Caco-2 (cell line): ENCODE measurements around the gene COPS7A. TPM values are rescaled to one million over a fixed set of nuclear protein-coding genes. Genes with fewer than 3 reads are reported as not detected.
"Not testable (repeated sequence)": the region's sequence is repeated elsewhere in the genome, so short reads cannot be mapped to it uniquely, and the experiment has no call there.

ENCODE experiments used
- BruUV-seq: library from RNA; stranded (reverse); fragments of 400-500 nt; replicated peaks from 2 replicates; lab custom pipeline; 2021; lab: Mats Ljungman, UMichigan
- CTCF ChIA-PET: fragments of 300-600 bp; sonication (Branson Sonifier 250); formaldehyde crosslinking; loops from one replicate; lab custom pipeline; 2022; ENCODE audit warnings: antibody characterized with exemption; lab: Charles Lee
- POLR2A ChIA-PET: fragments of 300-600 bp; sonication (Branson Sonifier 250); formaldehyde crosslinking; loops from one replicate; lab custom pipeline; 2022; ENCODE audit warnings: antibody characterized with exemption; lab: Charles Lee
- DNase-seq, 2 experiments: peaks; one replicate each; pipeline versions ENCODE4 v3.0.0 to v3.0.0-alpha.2; 2020 to 2022
- H3K27me3 ChIP-seq: replicated peaks from 2 replicates; pipeline ENCODE4 v1.6.0; 2011; ENCODE audit warnings: low read length; ENCODE audit not compliant: control insufficient read depth, insufficient read depth
- H3K36me3 ChIP-seq: 2 replicates; pipeline ENCODE4 v1.5.1; 2011; ENCODE audit warnings: low read length; ENCODE audit not compliant: control insufficient read depth, insufficient read depth
- H3K4me1 ChIP-seq: fragments of 250-450 bp; sonication (Bioruptor Pico); 2 replicates; pipeline ENCODE4 v1.5.1; 2020; ENCODE audit warnings: mild to moderate bottlenecking
- H3K4me3 ChIP-seq: 2 replicates; pipeline ENCODE4 v1.5.1; 2011; ENCODE audit warnings: low read depth, mild to moderate bottlenecking, control low read depth, low read length
- H3K9me3 ChIP-seq: fragments of 250-450 bp; sonication (Bioruptor Pico); 2 replicates; pipeline ENCODE4 v1.5.1; 2020; ENCODE audit warnings: mild to moderate bottlenecking, moderate library complexity
- H3K27ac Mint-ChIP-seq: one replicate; pipeline ENCODE4 v1.8.0; 2022; ENCODE audit warnings: mixed read lengths; ENCODE audit not compliant: unreplicated experiment
- H3K27me3 Mint-ChIP-seq: one replicate; pipeline ENCODE4 v1.8.0; 2022; ENCODE audit warnings: mixed read lengths; ENCODE audit not compliant: insufficient read depth, unreplicated experiment
- H3K36me3 Mint-ChIP-seq: one replicate; pipeline ENCODE4 v1.8.0; 2022; ENCODE audit warnings: mild to moderate bottlenecking, mixed read lengths; ENCODE audit not compliant: insufficient read depth, unreplicated experiment
- H3K4me1 Mint-ChIP-seq: one replicate; pipeline ENCODE4 v1.8.0; 2022; ENCODE audit warnings: low read depth, mixed read lengths; ENCODE audit not compliant: unreplicated experiment
- H3K4me3 Mint-ChIP-seq: one replicate; pipeline ENCODE4 v1.8.0; 2022; ENCODE audit warnings: mild to moderate bottlenecking, moderate library complexity, mixed read lengths; ENCODE audit not compliant: unreplicated experiment
- H3K9me3 Mint-ChIP-seq: one replicate; pipeline ENCODE4 v1.8.0; 2022; ENCODE audit warnings: mixed read lengths; ENCODE audit not compliant: unreplicated experiment
- intact Hi-C: fragments of 100-400 bp; cut with micrococcal nuclease; formaldehyde crosslinking; loops from one replicate; pipeline ENCODE4 v1.10.0; 2022; ENCODE audit not compliant: unreplicated experiment
- total RNA-seq: library from RNA; stranded (reverse); gene quantifications from 2 replicates; pipeline ENCODE4 v1.2.3, GENCODE V29; 2022
- TF ChIP-seq, protein P1 (sequence below), 2 experiments: fragments of 200-600 bp in 1 of 2; IDR thresholded peaks; 1 replicate in 1 of 2; 2 replicates in 1 of 2; pipeline versions ENCODE4 v1.5.1 to v1.8.0; 2011 to 2022; ENCODE audit warnings: antibody characterized with exemption in 1 of 2, control low read depth in 1 of 2, inconsistent platforms in 1 of 2, low read depth in 1 of 2, low read length in 1 of 2, mild to moderate bottlenecking in 1 of 2, moderate library complexity in 1 of 2; ENCODE audit not compliant: insufficient read depth in 1 of 2, severe bottlenecking in 1 of 2, unreplicated experiment in 1 of 2

COPS7A gene
- total RNA-seq, 1 experiment from 2014 or later = 56.8 TPM

DNA sequence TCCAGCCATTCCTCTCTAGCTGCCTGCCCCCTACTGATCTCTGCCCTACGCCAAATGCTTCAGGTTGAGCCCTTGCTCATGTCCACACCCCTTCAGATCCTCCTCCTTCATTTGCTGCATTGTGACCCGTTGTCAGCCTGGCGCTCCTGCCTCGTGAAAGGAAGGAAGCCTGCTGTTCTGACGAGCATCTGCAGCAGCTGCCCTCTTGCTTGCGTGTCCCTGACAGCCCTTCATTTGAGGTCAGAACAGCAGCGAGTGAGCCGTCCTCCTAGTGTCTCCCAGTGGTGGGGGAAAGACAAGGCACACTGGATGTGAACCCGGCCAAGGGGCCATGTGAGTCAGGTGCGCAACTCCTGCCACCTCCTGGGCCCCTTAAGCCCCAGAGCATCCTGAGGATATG lies 20.2 kb upstream of the COPS7A start:
- no peaks in the 10 kb centered on the region for H3K9me3 Mint-ChIP-seq
- H3K4me3 ChIP-seq = no peak overlapping the region
- peaks cover 8% of the 10 kb centered on the region for H3K36me3 Mint-ChIP-seq
- no peaks in the 10 kb centered on the region for H3K9me3 ChIP-seq
- H3K4me1 ChIP-seq = peaks cover 5% of the 10 kb centered on the region
- POLR2A ChIA-PET = no interaction called here
- peaks cover 10% of the 10 kb centered on the region for H3K4me1 Mint-ChIP-seq
- peak; percentile 70 to 77 for DNase-seq
- intact Hi-C loops = no loop called here
- no TSS peak for BruUV-seq
- no peak overlapping the region for H3K4me3 Mint-ChIP-seq
- CTCF ChIA-PET = interaction anchor here (1.6 kb wide), 1 partner anchor 15 kb away, joined by 6 read pairs; the partner anchor contains the start of gene ZNF384
- TF ChIP-seq, protein P1, sequence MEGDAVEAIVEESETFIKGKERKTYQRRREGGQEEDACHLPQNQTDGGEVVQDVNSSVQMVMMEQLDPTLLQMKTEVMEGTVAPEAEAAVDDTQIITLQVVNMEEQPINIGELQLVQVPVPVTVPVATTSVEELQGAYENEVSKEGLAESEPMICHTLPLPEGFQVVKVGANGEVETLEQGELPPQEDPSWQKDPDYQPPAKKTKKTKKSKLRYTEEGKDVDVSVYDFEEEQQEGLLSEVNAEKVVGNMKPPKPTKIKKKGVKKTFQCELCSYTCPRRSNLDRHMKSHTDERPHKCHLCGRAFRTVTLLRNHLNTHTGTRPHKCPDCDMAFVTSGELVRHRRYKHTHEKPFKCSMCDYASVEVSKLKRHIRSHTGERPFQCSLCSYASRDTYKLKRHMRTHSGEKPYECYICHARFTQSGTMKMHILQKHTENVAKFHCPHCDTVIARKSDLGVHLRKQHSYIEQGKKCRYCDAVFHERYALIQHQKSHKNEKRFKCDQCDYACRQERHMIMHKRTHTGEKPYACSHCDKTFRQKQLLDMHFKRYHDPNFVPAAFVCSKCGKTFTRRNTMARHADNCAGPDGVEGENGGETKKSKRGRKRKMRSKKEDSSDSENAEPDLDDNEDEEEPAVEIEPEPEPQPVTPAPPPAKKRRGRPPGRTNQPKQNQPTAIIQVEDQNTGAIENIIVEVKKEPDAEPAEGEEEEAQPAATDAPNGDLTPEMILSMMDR (IDR thresholded peaks at IDR 0.05; ENCODE audit: insufficient read depth in 1 of 2, low read depth in 1 of 2, low read length in 1 of 2, severe bottlenecking in 1 of 2, unreplicated experiment in 1 of 2) = peak; percentile 10 to 38
- H3K36me3 ChIP-seq = no peaks in the 10 kb centered on the region
- H3K27me3 ChIP-seq = peaks cover 5% of the 10 kb centered on the region
- peaks cover 36% of the 10 kb centered on the region for H3K27me3 Mint-ChIP-seq
- H3K27ac Mint-ChIP-seq = no peak overlapping the region

DNA sequence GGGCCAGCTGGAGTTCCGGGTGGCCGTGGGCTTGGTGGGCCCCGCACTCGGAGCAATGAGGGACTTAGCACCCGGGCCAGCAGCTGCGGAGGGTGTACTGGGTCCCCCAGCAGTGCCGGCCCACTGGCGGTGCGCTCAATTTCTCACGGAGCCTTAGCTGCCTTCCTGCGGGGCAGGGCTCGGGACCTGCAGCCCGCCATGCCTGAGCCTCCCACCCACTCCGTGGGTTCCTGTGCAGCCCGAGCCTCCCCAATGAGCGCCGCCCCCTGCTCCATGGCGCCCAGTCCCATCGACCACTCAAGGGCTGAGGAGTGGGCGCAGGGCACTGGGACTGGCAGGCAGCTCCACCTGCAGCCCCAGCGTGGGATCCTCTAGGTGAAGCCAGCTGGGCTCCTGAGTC lies 15.5 kb upstream of the COPS7A start:
- H3K36me3 Mint-ChIP-seq, H3K9me3 ChIP-seq, H3K4me3 ChIP-seq, H3K27me3 Mint-ChIP-seq, H3K9me3 Mint-ChIP-seq, H3K4me3 Mint-ChIP-seq, DNase-seq, CTCF ChIA-PET, intact Hi-C loops, POLR2A ChIA-PET, BruUV-seq, H3K36me3 ChIP-seq, H3K4me1 Mint-ChIP-seq, H3K27ac Mint-ChIP-seq, H3K27me3 ChIP-seq, H3K4me1 ChIP-seq: not testable (repeated sequence)

DNA sequence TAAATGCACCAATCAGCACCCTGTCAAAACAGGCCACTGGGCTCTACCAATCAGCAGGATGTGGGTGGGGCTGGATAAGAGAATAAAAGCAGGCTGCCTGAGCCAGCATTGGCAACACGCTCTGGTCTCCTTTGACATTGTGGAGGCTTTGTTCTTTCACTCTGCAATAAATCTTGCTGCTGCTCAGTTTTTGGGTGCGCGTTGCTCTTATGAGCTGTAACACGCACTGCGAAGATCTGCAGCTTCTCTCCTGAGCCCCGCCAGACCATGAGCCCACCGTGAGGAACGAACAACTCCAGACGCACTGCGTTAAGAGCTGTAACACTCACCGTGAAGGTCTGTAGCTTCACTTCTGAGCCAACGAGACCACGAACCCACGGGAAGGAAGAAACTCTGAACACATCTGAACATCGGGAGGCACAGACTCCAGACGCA lies 14.9 kb upstream of the COPS7A start:
- Mint-ChIP-seq H3K27ac (no peak overlapping the region), H3K4me1 (no peaks in the 10 kb centered on the region), H3K4me3 (no peak overlapping the region), H3K27me3 (peaks cover 4% of the 10 kb centered on the region), H3K9me3 (no peaks in the 10 kb centered on the region), H3K36me3 (peaks cover 7% of the 10 kb centered on the region)
- ChIA-PET CTCF (no interaction called here), POLR2A (no interaction called here)
- DNase-seq = no peak
- BruUV-seq = no TSS peak
- TF ChIP-seq, protein P1 (IDR thresholded peaks at IDR 0.05; ENCODE audit: insufficient read depth in 1 of 2, low read depth in 1 of 2, low read length in 1 of 2, severe bottlenecking in 1 of 2, unreplicated experiment in 1 of 2) = no peak
- no peaks in the 10 kb centered on the region for H3K27me3 ChIP-seq
- intact Hi-C loops = no loop called here
- no peaks in the 10 kb centered on the region for H3K9me3 ChIP-seq
- no peaks in the 10 kb centered on the region for H3K4me1 ChIP-seq
- no peaks in the 10 kb centered on the region for H3K36me3 ChIP-seq
- H3K4me3 ChIP-seq = no peak overlapping the region

DNA sequence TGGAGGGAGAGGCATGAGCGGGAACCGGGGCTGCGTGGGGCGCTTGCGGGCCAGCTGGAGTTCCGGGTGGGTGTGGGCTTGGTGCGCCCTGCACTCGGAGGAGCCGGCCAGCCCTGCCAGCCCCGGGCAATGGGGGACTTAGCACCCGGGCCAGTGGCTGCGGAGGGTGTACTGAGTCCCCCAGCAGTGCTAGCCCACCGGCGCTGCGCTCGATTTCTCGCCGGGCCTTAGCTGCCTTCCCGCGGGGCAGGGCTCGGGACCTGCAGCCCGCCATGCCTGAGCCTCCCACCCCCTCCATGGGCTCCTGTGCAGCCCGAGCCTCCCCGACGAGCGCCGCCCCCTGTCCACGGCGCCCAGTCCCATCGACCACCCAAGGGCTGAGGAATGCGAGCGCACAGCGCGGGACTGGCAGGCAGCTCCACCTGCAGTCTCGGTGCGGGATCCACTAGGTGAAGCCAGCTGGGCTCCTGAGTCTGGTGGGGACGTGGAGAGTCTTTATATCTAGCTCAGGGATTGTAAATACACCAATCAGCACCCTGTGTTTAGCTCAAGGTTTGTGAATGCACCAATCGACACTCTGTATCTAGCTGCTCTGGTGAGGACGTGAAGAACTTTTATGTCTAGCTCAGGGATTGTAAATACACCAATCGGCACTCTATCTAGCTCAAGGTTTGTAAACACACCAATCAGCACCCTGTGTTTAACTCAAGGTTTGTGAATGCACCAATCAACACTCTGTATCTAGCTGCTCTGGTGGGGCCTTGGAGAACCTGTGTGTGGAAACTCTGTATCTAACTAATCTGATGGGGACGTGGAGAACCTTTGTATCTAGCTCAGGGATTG lies 7.6 kb upstream of the COPS7A start:
- CTCF ChIA-PET = interaction anchor here (0.6 kb wide), 1 partner anchor 121 kb away, joined by 3 read pairs; no protein-coding TSS in a partner anchor
- DNase-seq, H3K4me1 Mint-ChIP-seq, intact Hi-C loops, H3K9me3 ChIP-seq, H3K36me3 Mint-ChIP-seq, H3K36me3 ChIP-seq, H3K9me3 Mint-ChIP-seq, H3K4me1 ChIP-seq, H3K27me3 Mint-ChIP-seq, H3K4me3 ChIP-seq, H3K27me3 ChIP-seq, POLR2A ChIA-PET, BruUV-seq, H3K27ac Mint-ChIP-seq, H3K4me3 Mint-ChIP-seq: not testable (repeated sequence)
